CD4-positive, alpha-beta T cell treated with Interleukin-4 for 4 hours (primary cell): Measurements from ENCODE around the gene ZNF722.
"Not testable (repeated sequence)": the region's sequence is repeated elsewhere in the genome, so short reads cannot be mapped to it uniquely, and the experiment has no call there.

ENCODE experiments used
- DNase-seq: peaks from one replicate; pipeline ENCODE4 v3.0.0-alpha.2; 2020

ZNF722 gene

DNA sequence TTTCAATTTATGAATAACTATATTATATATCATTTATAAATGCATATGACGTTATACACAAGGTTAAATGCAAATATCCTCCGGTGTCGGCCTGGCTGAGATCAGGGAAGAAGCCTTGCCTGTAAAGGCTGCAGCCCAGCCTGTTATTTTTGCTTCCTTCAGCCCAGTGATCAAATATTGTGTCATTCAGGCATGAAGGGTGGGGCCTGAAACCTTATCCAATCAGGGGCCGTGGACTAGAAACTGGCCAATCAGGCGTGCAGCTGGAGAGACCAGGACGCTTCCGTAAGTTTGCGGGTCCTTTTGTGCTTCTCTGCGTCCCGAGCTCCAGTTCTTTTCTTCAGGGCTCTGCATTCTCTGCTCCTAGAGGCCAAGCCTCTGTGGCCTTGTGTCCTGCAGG, at the start of gene ZNF722:
ZNF722 (plus strand) TSS at position 301 of the 400 bp plus-strand sequence. CDS start 113 bp downstream, outside the sequence.
- DNase-seq: no peak

DNA sequence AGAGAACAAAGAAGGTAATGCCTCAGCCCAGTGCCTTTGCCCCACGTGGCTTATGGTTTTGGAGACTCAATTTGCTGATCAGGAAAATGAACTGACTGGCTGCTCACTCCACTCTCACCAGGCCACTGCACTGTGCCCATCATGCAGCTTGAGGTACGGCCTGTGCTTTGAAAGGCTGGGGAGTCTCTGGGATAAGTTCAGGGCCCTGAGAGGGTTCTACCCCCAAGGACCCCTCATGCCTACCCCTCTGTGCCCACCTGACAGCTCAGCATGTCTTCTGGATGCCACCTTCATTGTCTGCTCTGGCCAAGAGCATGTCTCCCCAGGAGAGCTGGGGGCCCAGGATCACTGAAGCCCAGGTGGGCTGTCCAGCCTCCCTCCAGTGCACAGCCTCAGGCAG, 45.5 kb upstream of the ZNF722 start:
- no peak for DNase-seq

DNA sequence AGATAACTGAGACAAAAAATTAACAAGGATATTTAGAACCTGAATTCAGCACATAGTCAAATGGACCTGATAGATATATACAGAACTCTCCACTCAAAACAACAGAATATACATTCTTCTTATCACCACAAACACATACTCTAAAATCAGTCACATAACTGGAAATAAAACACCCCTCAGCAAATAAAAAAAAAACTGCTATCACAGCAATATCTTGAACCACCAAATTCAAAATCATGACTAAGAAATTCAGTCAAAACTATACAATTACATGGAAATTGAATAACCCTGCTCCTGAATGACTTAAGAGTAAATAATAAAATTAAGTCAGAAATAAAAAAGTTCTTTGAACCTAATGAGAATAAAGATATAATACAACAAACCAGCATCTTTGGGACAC, 30.0 kb upstream of the ZNF722 start:
- DNase-seq: no peak

DNA sequence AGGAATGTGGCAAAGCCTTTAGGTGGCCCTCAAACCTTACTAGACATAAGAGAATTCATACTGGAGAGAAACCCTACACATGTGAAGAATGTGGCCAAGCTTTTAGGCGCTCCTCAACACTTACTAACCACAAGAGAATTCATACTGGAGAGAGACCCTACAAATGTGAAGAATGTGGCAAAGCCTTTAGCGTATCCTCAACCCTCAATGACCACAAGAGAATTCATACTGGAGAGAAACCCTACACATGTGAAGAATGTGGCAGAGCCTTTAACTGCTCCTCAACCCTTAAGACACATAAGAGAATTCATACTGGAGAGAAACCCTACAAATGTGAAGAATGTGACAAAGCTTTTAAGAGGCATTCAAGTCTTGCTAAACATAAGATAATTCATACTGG, 16.8 kb downstream of the ZNF722 start:
- not testable (repeated sequence) for DNase-seq

DNA sequence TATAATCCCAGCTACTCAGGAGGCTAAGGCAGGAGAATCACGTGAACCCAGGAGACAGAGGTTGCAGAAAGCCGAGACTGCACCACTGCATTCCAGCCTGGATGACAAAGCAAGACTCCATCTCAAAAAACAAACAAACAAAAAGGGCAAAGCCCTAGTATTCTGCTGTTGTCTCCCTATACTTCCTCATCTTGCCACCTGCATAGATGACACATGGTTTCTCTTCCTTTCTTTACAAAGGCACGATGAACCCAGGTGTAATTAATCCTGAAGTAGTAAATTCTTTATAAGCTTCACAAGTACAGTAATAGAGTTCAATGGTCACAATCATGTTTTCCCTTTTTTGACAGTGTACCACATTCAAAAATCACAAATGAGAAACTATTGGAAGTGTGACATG, 36.7 kb downstream of the ZNF722 start:
- no peak for DNase-seq

DNA sequence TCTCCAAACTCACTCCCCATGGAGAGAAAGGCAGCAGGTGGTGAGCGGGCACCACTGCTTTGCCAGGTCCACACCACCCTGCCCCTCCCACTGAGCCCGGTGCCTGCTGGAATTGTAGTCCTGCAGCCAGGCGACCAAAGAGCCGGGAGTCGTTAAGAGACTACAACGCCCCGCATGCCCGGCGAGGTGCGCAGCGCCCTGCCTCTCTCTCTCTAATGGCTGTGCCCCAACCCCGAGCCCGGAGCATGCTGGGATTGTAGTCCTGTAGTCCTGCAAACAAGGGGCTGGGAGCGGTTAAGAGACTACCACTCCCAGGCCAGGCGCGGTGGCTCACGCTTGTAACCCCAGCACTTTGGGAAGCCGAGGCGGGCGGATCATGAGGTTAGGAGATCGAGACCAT, 38.4 kb downstream of the ZNF722 start:
- DNase-seq: no peak

- DNase-seq: peak; percentile 1
These were observed 46.8 kb downstream of the ZNF722 start, which contains the start of gene ZNF727 for GRCh38 chr7:64045301-64046040. Gene ZNF727 (plus strand): TSS chr7:64045434. CDS start chr7:64045622, 188 bp downstream.

GRCh38 chr7:64046041-64046389, 47.4 kb downstream of the ZNF722 start:
- DNase-seq: no peak
